H1 (cell line): ENCODE measurements around the gene LRRTM4. TPM values are rescaled to one million over a fixed set of nuclear protein-coding genes. Genes with fewer than 3 reads are reported as not detected.
A peak's percentile ranks its signal among the peaks of the same experiment; 100 is the strongest.

Experiments used
- CTCF ChIA-PET: fragments of 300-600 bp; sonication (Branson Sonifier 250); formaldehyde crosslinking; loops from one replicate; lab custom pipeline; 2021; ENCODE audit not compliant: partially characterized antibody; lab: Charles Lee
- POLR2A ChIA-PET: fragments of 300-600 bp; sonication (Branson Sonifier 250); formaldehyde crosslinking; loops from one replicate; lab custom pipeline; 2021; ENCODE audit warnings: inconsistent platforms; ENCODE audit not compliant: partially characterized antibody; lab: Charles Lee
- DNase-seq, 2 experiments: peaks; one replicate each; pipeline versions ENCODE4 v3.0.0 to v3.0.0-alpha.2; 2010 to 2022; ENCODE audit warnings: low spot score in 2 of 2, low read depth in 1 of 2, mixed read lengths in 1 of 2
- FAIRE-seq: peaks from 2 replicates; lab custom pipeline; 2011; peaks lifted over from hg19 to GRCh38; lab: Jason Lieb, UNC
- H2AFZ ChIP-seq: 2 replicates; pipeline ENCODE4 v1.8.1; 2012; ENCODE audit warnings: low read length, inconsistent platforms
- H2AK5ac ChIP-seq: 2 replicates; pipeline ENCODE4 v1.6.1; 2013; ENCODE audit warnings: low read depth, low read length
- H2BK120ac ChIP-seq: replicated peaks from 2 replicates; pipeline ENCODE3; 2013; ENCODE audit warnings: low read depth, low read length, inconsistent platforms
- H2BK12ac ChIP-seq: 2 replicates; pipeline ENCODE4 v1.6.1; 2013; ENCODE audit warnings: low read depth, low read length
- H2BK15ac ChIP-seq: 2 replicates; pipeline ENCODE4 v1.6.1; 2013; ENCODE audit warnings: low read length
- H2BK20ac ChIP-seq: 2 replicates; pipeline ENCODE4 v1.6.1; 2013; ENCODE audit warnings: low read length
- H2BK5ac ChIP-seq: 2 replicates; pipeline ENCODE4 v1.6.1; 2013; ENCODE audit warnings: low read depth, low read length
- H3K14ac ChIP-seq: 2 replicates; pipeline ENCODE4 v1.6.1; 2013; ENCODE audit warnings: inconsistent platforms; ENCODE audit not compliant: insufficient read length
- H3K18ac ChIP-seq: 2 replicates; pipeline ENCODE4 v1.6.1; 2013; ENCODE audit warnings: low read length; ENCODE audit errors: extremely low read depth
- H3K23ac ChIP-seq: 2 replicates; pipeline ENCODE4 v1.6.1; 2013; ENCODE audit warnings: inconsistent platforms; ENCODE audit not compliant: insufficient read length
- H3K23me2 ChIP-seq: 2 replicates; pipeline ENCODE4 v1.6.1; 2013; ENCODE audit warnings: low read depth, low read length
- H3K27ac ChIP-seq: 2 replicates; pipeline ENCODE4 v1.6.1; 2011; ENCODE audit warnings: low read depth, low read length, inconsistent platforms
- H3K27me3 ChIP-seq, 4 experiments: replicated peaks in 1 of 4; 1 replicate in 1 of 4; 2 replicates in 3 of 4; pipeline versions ENCODE4 v1.6.1 to v1.8.1; 2011 to 2013; ENCODE audit warnings: low read length in 3 of 4, mild to moderate bottlenecking in 3 of 4, inconsistent platforms in 2 of 4, mixed read lengths in 2 of 4, moderate library complexity in 1 of 4; ENCODE audit not compliant: control insufficient read depth in 3 of 4, insufficient read depth in 3 of 4; ENCODE audit errors: extremely low read depth in 1 of 4
- H3K36me3 ChIP-seq, 4 experiments: 2 replicates each; pipeline versions ENCODE4 v1.6.1 to v1.8.1; 2011 to 2013; ENCODE audit warnings: mild to moderate bottlenecking in 4 of 4, low read length in 3 of 4, moderate library complexity in 2 of 4, control low read depth in 1 of 4, inconsistent platforms in 1 of 4; ENCODE audit not compliant: insufficient read depth in 4 of 4, control insufficient read depth in 2 of 4
- H3K4ac ChIP-seq: replicated peaks from 2 replicates; pipeline ENCODE3; 2013; ENCODE audit warnings: low read length, low read depth, mixed read lengths, inconsistent platforms; ENCODE audit not compliant: insufficient read length
- H3K4me1 ChIP-seq, 4 experiments: replicated peaks in 1 of 4; 1 replicate in 1 of 4; 2 replicates in 3 of 4; pipeline versions ENCODE4 v1.6.1 to v1.8.1; 2011 to 2013; ENCODE audit warnings: low read length in 3 of 4, inconsistent platforms in 2 of 4, mixed read lengths in 1 of 4; ENCODE audit not compliant: insufficient read depth in 4 of 4, control insufficient read depth in 3 of 4
- H3K4me2 ChIP-seq, 2 experiments: 2 replicates each; pipeline versions ENCODE4 v1.6.1 to v1.8.1; 2011 to 2013; ENCODE audit warnings: low read depth in 2 of 2, low read length in 2 of 2, control low read depth in 1 of 2, inconsistent platforms in 1 of 2, mild to moderate bottlenecking in 1 of 2; ENCODE audit not compliant: insufficient read depth in 1 of 2
- H3K4me3 ChIP-seq, 4 experiments: fragments of 200-600, 300-600 bp in 1 of 4; sonication (generic), shearing (Covaris generic), sonication (Bioruptor Twin) in 1 of 4; 2 replicates each; pipeline versions ENCODE4 v1.5.1 to v1.8.1; 2011 to 2016; ENCODE audit warnings: low read length in 4 of 4, low read depth in 3 of 4, control low read depth in 2 of 4, inconsistent platforms in 2 of 4, mild to moderate bottlenecking in 2 of 4, mixed read lengths in 1 of 4, moderate library complexity in 1 of 4; ENCODE audit not compliant: insufficient read depth in 2 of 4; ENCODE audit errors: extremely low read depth in 1 of 4
- H3K56ac ChIP-seq: replicated peaks from 2 replicates; pipeline ENCODE3; 2013; ENCODE audit warnings: low read depth, mild to moderate bottlenecking, mixed read lengths, low read length, inconsistent platforms; ENCODE audit not compliant: insufficient read length
- H3K79me1 ChIP-seq: 2 replicates; pipeline ENCODE4 v1.6.1; 2013; ENCODE audit warnings: low read depth, low read length, control low read depth
- H3K79me2 ChIP-seq, 2 experiments: 2 replicates each; pipeline versions ENCODE4 v1.6.1 to v1.8.1; 2012 to 2013; ENCODE audit warnings: low read length in 2 of 2, mild to moderate bottlenecking in 2 of 2, inconsistent platforms in 1 of 2; ENCODE audit not compliant: insufficient read depth in 2 of 2, control insufficient read depth in 1 of 2
- H3K9ac ChIP-seq, 4 experiments: replicated peaks in 1 of 4; 1 replicate in 1 of 4; 2 replicates in 3 of 4; pipeline versions ENCODE4 v1.6.1 to v1.8.1; 2011 to 2013; ENCODE audit warnings: low read depth in 3 of 4, low read length in 3 of 4, control low read depth in 2 of 4, mild to moderate bottlenecking in 2 of 4, moderate library complexity in 2 of 4, inconsistent platforms in 1 of 4; ENCODE audit errors: extremely low read depth in 1 of 4
- H3K9me3 ChIP-seq, 2 experiments: 2 replicates each; pipeline versions ENCODE4 v1.6.1 to v1.8.1; 2012 to 2013; ENCODE audit warnings: mild to moderate bottlenecking in 2 of 2, moderate library complexity in 2 of 2, control low read depth in 1 of 2, inconsistent platforms in 1 of 2, low read depth in 1 of 2, low read length in 1 of 2, mixed read lengths in 1 of 2; ENCODE audit not compliant: insufficient read depth in 2 of 2
- H4K20me1 ChIP-seq, 2 experiments: replicated peaks in 1 of 2; 2 replicates each; pipeline versions ENCODE3 to v1.8.1; 2011 to 2013; ENCODE audit warnings: inconsistent platforms in 2 of 2, low read length in 2 of 2, mild to moderate bottlenecking in 1 of 2; ENCODE audit not compliant: insufficient read depth in 2 of 2, control insufficient read depth in 1 of 2
- H4K5ac ChIP-seq: 2 replicates; pipeline ENCODE4 v1.6.1; 2013; ENCODE audit warnings: low read length, low read depth, mixed read lengths, inconsistent platforms; ENCODE audit not compliant: insufficient read length
- H4K8ac ChIP-seq: 2 replicates; pipeline ENCODE4 v1.8.0; 2013; ENCODE audit warnings: mild to moderate bottlenecking, moderate library complexity, low read length, inconsistent platforms; ENCODE audit not compliant: insufficient read depth; ENCODE audit errors: extremely low read depth
- H4K91ac ChIP-seq: replicated peaks from 2 replicates; pipeline ENCODE3; 2013; ENCODE audit warnings: low read length, mixed read lengths, inconsistent platforms; ENCODE audit not compliant: insufficient read length
- ASH2L ChIP-seq: fragments of 200-600, 300-600 bp; sonication (generic); IDR thresholded peaks from one replicate; pipeline ENCODE4 v1.7.1; 2017; ENCODE audit warnings: low read length
- CHD1 ChIP-seq: IDR thresholded peaks from 2 replicates; pipeline ENCODE4 v1.6.1; 2012; ENCODE audit warnings: low read depth, low read length, improper control_type of control experiment
- EGR1 ChIP-seq: IDR thresholded peaks from 2 replicates; pipeline ENCODE4 v1.6.1; 2011; ENCODE audit warnings: low read depth, low read length, borderline replicate concordance
- HDAC6 ChIP-seq: IDR thresholded peaks from one replicate; pipeline ENCODE4 v1.7.1; 2012; ENCODE audit warnings: low read depth, mild to moderate bottlenecking, inconsistent platforms, low read length, moderate library complexity
- MAFK ChIP-seq: IDR thresholded peaks from 2 replicates; pipeline ENCODE4 v1.6.1; 2012; ENCODE audit warnings: low read depth, mild to moderate bottlenecking, improper control_type of control experiment, low read length
- RBBP5 ChIP-seq: IDR thresholded peaks from 2 replicates; pipeline ENCODE4 v1.7.1; 2012; ENCODE audit warnings: low read depth, mild to moderate bottlenecking, inconsistent platforms, low read length, moderate library complexity, borderline replicate concordance
- SIX5 ChIP-seq: IDR thresholded peaks from 2 replicates; pipeline ENCODE4 v1.6.1; 2011; ENCODE audit warnings: mild to moderate bottlenecking, low read depth, low read length
- SP1 ChIP-seq: IDR thresholded peaks from 2 replicates; pipeline ENCODE4 v1.6.1; 2011; ENCODE audit warnings: low read depth, low read length
- SRF ChIP-seq: IDR thresholded peaks from 2 replicates; pipeline ENCODE4 v1.6.1; 2011; ENCODE audit warnings: mild to moderate bottlenecking, low read depth, low read length, moderate library complexity
- SUZ12 ChIP-seq: fragments of 200-600 bp; sonication (generic); IDR thresholded peaks from 2 replicates; pipeline ENCODE4 v1.6.1; 2012; ENCODE audit warnings: mild to moderate bottlenecking, inconsistent platforms, low read length, moderate library complexity, mixed read lengths
- TAF1 ChIP-seq: IDR thresholded peaks from 2 replicates; pipeline ENCODE4 v1.6.1; 2011; ENCODE audit warnings: mild to moderate bottlenecking, low read depth, low read length
- USF2 ChIP-seq: IDR thresholded peaks from 2 replicates; pipeline ENCODE4 v1.6.1; 2011; ENCODE audit warnings: low read length, improper control_type of control experiment
- YY1 ChIP-seq: IDR thresholded peaks from 2 replicates; pipeline ENCODE4 v1.6.1; 2011; ENCODE audit warnings: low read depth, mild to moderate bottlenecking, low read length
- ZNF274 ChIP-seq: IDR thresholded peaks from 2 replicates; pipeline ENCODE4 v1.7.0; 2012; ENCODE audit warnings: low read length, borderline replicate concordance; ENCODE audit errors: extremely low read depth
- WGBS, 2 experiments: shearing (Covaris generic) in 1 of 2; methylation state at CpG; one replicate each; pipeline versions ENCODE4 v1.1.6 to v1.1.7; 2013 to 2015; ENCODE audit warnings: low lambda C conversion rate in 2 of 2, mixed read lengths in 2 of 2, inconsistent platforms in 1 of 2, low coverage in 1 of 2, missing lambda C conversion rate in 1 of 2; ENCODE audit not compliant: insufficient replicate concordance in 2 of 2, insufficient coverage in 1 of 2, insufficient read length in 1 of 2; ENCODE audit errors: extremely low coverage in 1 of 2, missing lambda C conversion rate in 1 of 2; 5-methylcytosine and 5-hydroxymethylcytosine counted together
- polyA plus RNA-seq, 7 experiments: library from polyadenylated mRNA; depleted of rRNA in 3 of 7; stranded (reverse) in 5 of 7; unstranded in 2 of 7; fragments of >200 nt in 5 of 7; fragments of 200-250 nt in 2 of 7; gene quantifications; 1 replicate in 5 of 7; 2 replicates in 1 of 7; 4 replicates in 1 of 7; pipeline versions ENCODE4 v1.2.1 to v1.2.3, GENCODE V29; 2011 to 2013; ENCODE audit warnings: missing spikeins in 2 of 7, mixed read lengths in 2 of 7
- total RNA-seq: library from RNA; stranded (reverse); fragmentation: NEBNext Ultra II Directional; extraction: Animal tissue kit (Norgen Biotek cat#: 25700); gene quantifications from 2 replicates; pipeline ENCODE4 v1.2.1, GENCODE V29; 2021

The LRRTM4 gene
- total and polyA plus RNA-seq, 2 of the 8 experiments (the other 6 are each of a cell fraction or from before 2014, with no cell fraction given) = 3.6 to 9.5 TPM

DNA sequence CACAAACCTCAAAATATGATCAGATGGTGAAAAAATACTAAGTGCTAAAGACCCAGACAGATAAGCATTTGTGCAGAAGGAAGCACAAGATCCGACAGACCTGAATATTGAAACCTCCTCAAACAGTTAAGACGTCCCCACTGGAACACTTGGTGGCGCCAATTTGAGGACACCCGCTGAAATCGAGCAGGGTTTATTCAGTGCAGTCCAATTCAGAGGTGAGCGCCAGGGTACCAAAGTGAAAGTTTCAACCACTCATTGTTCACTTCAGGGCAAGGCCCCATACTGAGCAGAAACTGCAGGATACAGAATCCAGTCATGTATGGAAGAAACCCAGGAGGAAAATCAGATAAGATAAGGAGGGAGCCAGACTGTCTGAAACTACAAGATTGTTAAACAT is 417.6 kb downstream of the LRRTM4 start:
- no peak overlapping the region for H2BK120ac ChIP-seq
- no peak overlapping the region for H3K9ac ChIP-seq
- no peak overlapping the region for H3K23ac ChIP-seq
- H2AFZ ChIP-seq = no peak overlapping the region
- H2BK5ac ChIP-seq = no peak overlapping the region
- H4K20me1 ChIP-seq = peaks cover 0 to 2% of the 10 kb centered on the region in 2 experiments
- no peak overlapping the region for H2AK5ac ChIP-seq
- no peak overlapping the region for H4K8ac ChIP-seq
- H3K4ac ChIP-seq = no peak overlapping the region
- no peaks in the 10 kb centered on the region for H3K79me2 ChIP-seq
- no peaks in the 10 kb centered on the region for H3K27me3 ChIP-seq
- peaks cover 0 to 12% (median 0%) of the 10 kb centered on the region in 4 experiments; a peak in 2 of 8 replicates for H3K36me3 ChIP-seq
- no peak overlapping the region for H3K56ac ChIP-seq
- H3K14ac ChIP-seq = no peak overlapping the region
- FAIRE-seq (peak; percentile 19), DNase-seq (no peak)
- 71% methylated on average over 6 of the region's 6 CpGs; no CpG with 5 or more reads in 1 of the 2 experiments for WGBS, 2 experiments
- H3K27ac ChIP-seq = no peak overlapping the region
- H4K91ac ChIP-seq = no peak overlapping the region
- H2BK20ac ChIP-seq = no peak overlapping the region
- H3K4me1 ChIP-seq = peaks cover 0 to 3% (median 0%) of the 10 kb centered on the region in 4 experiments; a peak in 1 of 7 replicates
- ChIA-PET CTCF (interaction anchor here (1.1 to 1.3 kb wide), 2 partner anchors 13 to 40 kb away, joined by 4 to 6 read pairs; no protein-coding TSS in a partner anchor), POLR2A (interaction anchor here (0.7 to 2.8 kb wide), 4 partner anchors 9 to 207 kb away, joined by 3 to 10 read pairs (median 6); no protein-coding TSS in a partner anchor)
- 0 out of 2 replicates have a peak, but pooled peaks cover 2% of the 10 kb centered on the region for H3K23me2 ChIP-seq
- no peak overlapping the region for H2BK12ac ChIP-seq
- no peak overlapping the region for H3K4me3 ChIP-seq
- no peak overlapping the region for H2BK15ac ChIP-seq
- H3K9me3 ChIP-seq = no peaks in the 10 kb centered on the region
- H3K79me1 ChIP-seq = no peaks in the 10 kb centered on the region
- no peak overlapping the region for H3K18ac ChIP-seq
- H4K5ac ChIP-seq = no peak overlapping the region
- H3K4me2 ChIP-seq = no peak overlapping the region
- no peak for TF ChIP-seq RBBP5
- TF ChIP-seq MAFK = no peak
- no peak for TF ChIP-seq TAF1
- TF ChIP-seq USF2 = no peak
- no peak for TF ChIP-seq CHD1
- no peak for TF ChIP-seq SRF
- TF ChIP-seq ZNF274 = no peak
- no peak for TF ChIP-seq SUZ12
- TF ChIP-seq ASH2L = no peak
- no peak for TF ChIP-seq SP1
- TF ChIP-seq HDAC6 = no peak
- no peak for TF ChIP-seq EGR1
- no peak for TF ChIP-seq YY1
- no peak for TF ChIP-seq SIX5
